Cardiac fibroblast (primary cell): ENCODE results near the gene SIRT3.

ENCODE experiments used
- DNase-seq, 2 donors: peaks; one replicate each; pipeline versions ENCODE4 v3.0.0 to v3.0.0-alpha.2; 2010; ENCODE audit warnings: low read depth in 2 of 2
- H3K4me3 ChIP-seq, 2 donors: replicated peaks in 1 of 2; 1 replicate in 1 of 2; 2 replicates in 1 of 2; pipeline ENCODE4 v1.5.1; 2011; ENCODE audit warnings: low read depth in 2 of 2, low read length in 2 of 2, mild to moderate bottlenecking in 2 of 2, moderate library complexity in 1 of 2
- TF ChIP-seq, protein P1 (sequence below): IDR thresholded peaks from one replicate; pipeline ENCODE4 v1.5.1; 2011; ENCODE audit warnings: low read depth, mild to moderate bottlenecking, low read length, inconsistent platforms

The SIRT3 gene

DNA sequence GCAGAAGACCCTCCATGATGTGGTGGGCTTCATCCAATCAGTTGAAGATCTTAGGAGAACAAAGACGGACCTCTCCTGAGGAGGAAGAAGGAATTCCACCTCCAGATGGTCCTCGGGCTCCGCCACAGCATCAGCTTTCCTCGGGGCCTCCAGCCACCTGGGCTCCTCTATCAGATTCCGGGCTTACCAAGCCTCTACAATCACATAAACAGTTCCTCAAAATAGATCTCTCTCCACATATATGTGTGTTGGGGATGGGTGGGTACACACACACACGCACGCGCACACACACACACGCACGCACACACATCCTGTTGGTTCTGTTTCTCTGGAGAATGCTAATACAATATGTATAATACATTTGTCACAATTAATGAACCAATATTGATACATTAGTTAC is 23.3 kb upstream of the SIRT3 start:
- no peak overlapping the region for H3K4me3 ChIP-seq
- no peak for DNase-seq
- TF ChIP-seq, protein P1, sequence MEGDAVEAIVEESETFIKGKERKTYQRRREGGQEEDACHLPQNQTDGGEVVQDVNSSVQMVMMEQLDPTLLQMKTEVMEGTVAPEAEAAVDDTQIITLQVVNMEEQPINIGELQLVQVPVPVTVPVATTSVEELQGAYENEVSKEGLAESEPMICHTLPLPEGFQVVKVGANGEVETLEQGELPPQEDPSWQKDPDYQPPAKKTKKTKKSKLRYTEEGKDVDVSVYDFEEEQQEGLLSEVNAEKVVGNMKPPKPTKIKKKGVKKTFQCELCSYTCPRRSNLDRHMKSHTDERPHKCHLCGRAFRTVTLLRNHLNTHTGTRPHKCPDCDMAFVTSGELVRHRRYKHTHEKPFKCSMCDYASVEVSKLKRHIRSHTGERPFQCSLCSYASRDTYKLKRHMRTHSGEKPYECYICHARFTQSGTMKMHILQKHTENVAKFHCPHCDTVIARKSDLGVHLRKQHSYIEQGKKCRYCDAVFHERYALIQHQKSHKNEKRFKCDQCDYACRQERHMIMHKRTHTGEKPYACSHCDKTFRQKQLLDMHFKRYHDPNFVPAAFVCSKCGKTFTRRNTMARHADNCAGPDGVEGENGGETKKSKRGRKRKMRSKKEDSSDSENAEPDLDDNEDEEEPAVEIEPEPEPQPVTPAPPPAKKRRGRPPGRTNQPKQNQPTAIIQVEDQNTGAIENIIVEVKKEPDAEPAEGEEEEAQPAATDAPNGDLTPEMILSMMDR: no peak

DNA sequence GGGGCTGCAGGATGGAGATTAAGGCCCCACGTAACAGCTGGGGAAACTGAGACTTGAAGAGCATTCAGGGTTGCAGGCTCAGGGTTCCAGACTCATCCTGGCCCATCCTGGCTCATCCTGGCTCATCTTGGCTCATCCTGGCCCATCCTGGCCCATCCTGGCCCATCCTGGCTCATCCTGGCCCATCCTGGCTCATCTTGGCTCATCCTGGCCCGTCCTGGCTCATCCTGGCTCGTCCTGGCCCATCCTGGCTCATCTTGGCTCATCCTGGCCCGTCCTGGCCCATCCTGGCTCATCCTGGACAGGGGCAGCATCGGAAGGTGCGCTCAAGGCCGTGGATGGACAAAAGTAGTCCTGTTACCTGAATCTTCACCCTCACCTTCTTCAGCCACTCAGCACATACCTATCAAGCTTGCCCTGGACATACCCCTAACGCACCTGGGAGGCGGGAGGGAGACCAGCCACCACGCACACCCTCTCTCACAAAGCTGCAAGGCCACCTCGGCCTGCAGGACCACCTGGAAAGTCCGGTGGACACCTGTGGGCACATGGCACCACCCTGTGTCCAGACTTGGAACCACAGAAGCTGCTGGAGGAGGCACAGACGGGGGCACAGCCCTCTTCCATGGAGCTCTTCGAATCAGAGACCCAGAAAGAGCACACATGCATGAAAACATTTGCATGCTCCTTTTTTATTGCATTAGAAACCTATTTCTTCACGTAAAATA is 21.8 kb upstream of the SIRT3 start:
- TF ChIP-seq, protein P1: peak; percentile 26
- DNase-seq: no peak
- no peak overlapping the region for H3K4me3 ChIP-seq

DNA sequence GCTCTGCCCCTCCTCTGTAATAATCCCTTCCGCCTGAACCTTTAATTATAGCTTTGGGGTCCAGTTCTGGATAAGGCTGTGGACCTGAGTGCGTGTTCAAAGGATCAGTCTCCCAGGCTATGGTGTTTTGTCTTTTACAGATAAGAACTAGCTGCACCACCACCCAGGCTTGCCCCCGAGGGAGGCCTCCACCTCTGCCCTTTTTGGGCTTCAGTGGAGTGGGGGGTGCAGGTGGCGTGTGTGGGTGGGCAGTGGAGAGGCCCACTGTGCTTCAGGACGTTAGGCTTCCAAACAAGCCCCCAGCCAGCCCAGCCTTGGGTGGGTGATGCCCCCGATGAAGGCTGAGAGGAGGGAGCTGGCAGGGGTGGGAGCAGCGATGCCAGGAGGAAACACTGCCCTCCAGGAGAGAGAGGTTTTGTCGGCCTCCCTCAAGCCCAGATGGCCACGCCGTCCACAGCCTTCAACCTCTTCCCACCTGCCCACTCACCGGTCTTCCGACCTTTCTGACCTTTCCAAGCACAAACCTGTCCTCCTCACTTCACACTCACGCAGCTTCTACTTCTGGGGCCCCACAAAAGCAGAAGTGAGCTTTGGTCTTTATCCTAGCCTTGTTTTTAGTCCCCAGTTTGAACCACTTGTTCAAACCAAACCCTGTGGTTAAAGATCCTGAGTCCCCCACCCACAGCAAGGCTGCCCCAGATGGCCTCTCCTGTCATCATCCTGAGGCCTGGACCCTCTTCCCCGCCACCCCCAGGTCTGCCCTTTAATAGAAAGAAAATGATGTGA is 21.0 kb upstream of the SIRT3 start:
- TF ChIP-seq, protein P1: no peak
- H3K4me3 ChIP-seq: no peak overlapping the region
- no peak for DNase-seq

DNA sequence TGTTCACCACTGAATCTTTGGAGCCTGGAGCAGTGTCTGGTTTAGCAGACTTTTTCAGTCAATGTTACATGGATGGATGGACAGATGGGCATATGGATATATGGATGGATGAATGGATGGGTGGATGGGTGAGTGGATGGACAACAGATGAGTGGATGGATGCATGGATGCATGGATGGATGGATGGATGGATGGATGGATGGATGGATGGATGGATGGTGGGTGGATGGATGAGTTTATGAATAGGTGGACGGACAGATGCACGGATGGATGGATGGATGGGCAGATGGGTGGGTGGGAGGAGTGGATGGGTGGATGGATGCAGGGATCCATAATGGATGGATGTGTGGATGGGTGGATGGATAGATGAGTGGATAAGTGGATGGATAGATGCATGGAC is 19.7 kb upstream of the SIRT3 start:
- TF ChIP-seq, protein P1: no peak
- DNase-seq: no peak
- H3K4me3 ChIP-seq: no peak overlapping the region

DNA sequence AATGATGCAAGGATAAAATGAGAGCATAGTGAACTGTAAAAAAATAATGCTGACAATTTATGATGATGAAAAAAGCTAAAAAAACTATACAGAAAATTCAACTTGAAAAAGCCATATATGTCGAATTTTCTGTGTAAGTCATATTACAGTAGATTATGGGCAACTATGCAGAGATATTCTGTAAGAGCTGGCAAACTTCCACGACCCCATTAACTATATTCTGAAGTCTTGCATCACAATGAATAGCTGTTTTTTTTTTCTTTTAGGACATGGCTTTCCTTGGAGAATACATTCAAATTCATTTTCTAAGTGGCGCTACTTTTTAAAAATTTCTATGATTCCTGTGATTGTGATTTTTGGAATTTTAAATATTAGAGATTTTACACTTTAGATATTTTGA is 19.0 kb upstream of the SIRT3 start:
- TF ChIP-seq, protein P1: no peak
- peak; percentile 47 to 74 for DNase-seq
- H3K4me3 ChIP-seq: no peak overlapping the region

DNA sequence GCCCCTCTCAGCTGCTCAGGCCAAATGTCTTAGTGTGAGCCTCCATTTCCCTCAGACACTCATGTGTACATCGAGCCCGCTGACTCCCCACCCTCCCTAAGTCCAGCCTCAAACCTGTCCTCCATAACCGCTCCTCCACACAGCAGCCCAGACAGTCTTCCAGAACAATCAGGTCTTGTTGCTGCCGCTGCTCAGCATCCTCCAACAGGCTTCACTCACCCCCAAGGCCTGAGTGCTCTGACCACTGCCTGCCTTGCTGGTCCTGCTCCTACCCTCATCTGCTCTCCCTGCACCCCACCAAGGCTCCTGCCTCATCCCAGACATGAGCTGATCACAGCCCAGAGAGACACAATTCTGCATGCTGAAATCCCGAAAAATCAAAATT is 17.7 kb upstream of the SIRT3 start:
- TF ChIP-seq, protein P1: no peak
- no peak for DNase-seq
- H3K4me3 ChIP-seq: no peak overlapping the region
